ENCODE results near the gene TRIM3. TPM values are rescaled to one million over a fixed set of nuclear protein-coding genes. Genes with fewer than 3 reads are reported as not detected.

TRIM3 gene
- total RNA-seq, 2 donors from 2014 or later, result 20.3 to 23.7 TPM

- no peaks in the 10 kb centered on the region for H3K27me3 ChIP-seq (replicated peaks; ENCODE audit: insufficient read depth)
- DNase-seq (ENCODE audit: low spot score), result no peak
- H3K4me1 ChIP-seq (replicated peaks), result peaks cover 5% of the 10 kb centered on the region
- WGBS, result 1% methylated on average over 33 of the region's 38 CpGs
- no peaks in the 10 kb centered on the region for H3K9me3 ChIP-seq
- TF ChIP-seq POLR2AphosphoS5 (IDR thresholded peaks at IDR 0.05) (no peak), POLR2A (IDR thresholded peaks at IDR 0.05) (no peak), CTCF (IDR thresholded peaks at IDR 0.05) (no peak)
- H3K27ac ChIP-seq, result peak overlapping the region; percentile 82 to 91
- H3K4me3 ChIP-seq, result peak overlapping the region; percentile 86 to 92
- H3K36me3 ChIP-seq, result no peaks in the 10 kb centered on the region
- intact Hi-C loops (cut with DNase I), result no loop called here
Observed at GRCh38 chr11:6418557-6419008, 55.2 kb downstream of the TRIM3 start.

GRCh38 chr11:6417907-6418556, 55.7 kb downstream of the TRIM3 start:
- peak overlapping the region; percentile 86 to 92 for H3K4me3 ChIP-seq
- peaks cover 5% of the 10 kb centered on the region for H3K4me1 ChIP-seq (replicated peaks)
- no peak for DNase-seq (ENCODE audit: low spot score)
- no peaks in the 10 kb centered on the region for H3K9me3 ChIP-seq
- WGBS, result 25% methylated on average over 7 of the region's 7 CpGs
- peak overlapping the region; percentile 82 to 91 for H3K27ac ChIP-seq
- no peaks in the 10 kb centered on the region for H3K27me3 ChIP-seq (replicated peaks; ENCODE audit: insufficient read depth)
- TF ChIP-seq POLR2A (IDR thresholded peaks at IDR 0.05) (no peak), POLR2AphosphoS5 (IDR thresholded peaks at IDR 0.05) (no peak), CTCF (IDR thresholded peaks at IDR 0.05) (no peak)
- H3K36me3 ChIP-seq, result no peaks in the 10 kb centered on the region
- intact Hi-C loops (cut with DNase I), result no loop called here

- 89% methylated on average over 6 of the region's 6 CpGs for WGBS
- H3K4me3 ChIP-seq, result no peak overlapping the region
- H3K27ac ChIP-seq, result no peak overlapping the region
- no peaks in the 10 kb centered on the region for H3K27me3 ChIP-seq (replicated peaks; ENCODE audit: insufficient read depth)
- peaks cover 5% of the 10 kb centered on the region for H3K4me1 ChIP-seq (replicated peaks)
- H3K36me3 ChIP-seq, result peaks cover 0 to 2% of the 10 kb centered on the region in 2 donors
- H3K9me3 ChIP-seq, result no peaks in the 10 kb centered on the region
- intact Hi-C loops (cut with DNase I), result no loop called here
- no peak for DNase-seq (ENCODE audit: low spot score)
- TF ChIP-seq POLR2AphosphoS5 (IDR thresholded peaks at IDR 0.05) (no peak), CTCF (IDR thresholded peaks at IDR 0.05) (no peak), POLR2A (IDR thresholded peaks at IDR 0.05) (no peak)
Observed at GRCh38 chr11:6415797-6416196, 57.9 kb downstream of the TRIM3 start.

DNA sequence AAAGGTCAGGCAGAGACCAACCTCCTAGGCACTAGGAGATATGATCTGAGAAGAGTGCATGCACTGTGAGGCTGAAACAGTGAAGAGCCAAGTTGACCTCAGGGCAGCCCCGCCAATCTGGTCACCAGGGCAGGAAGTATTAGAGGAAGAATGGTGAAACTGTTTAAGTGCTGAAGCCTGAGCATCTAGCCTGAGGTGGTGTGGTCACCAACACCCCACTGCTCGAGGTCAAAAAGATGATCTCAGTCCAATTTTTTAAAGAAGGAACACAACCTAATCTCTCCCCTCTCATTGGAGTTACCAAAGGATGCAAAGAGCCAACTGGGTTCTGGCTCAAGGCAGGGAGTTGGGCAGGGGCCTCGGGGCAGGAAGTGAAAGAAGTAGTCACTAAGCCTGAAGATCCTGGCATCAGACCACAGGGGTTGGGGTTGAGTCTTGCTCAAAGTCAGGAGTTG, 58.8 kb downstream of the TRIM3 start:
- H3K36me3 ChIP-seq, result peaks cover 0 to 5% of the 10 kb centered on the region in 2 donors
- H3K4me1 ChIP-seq (replicated peaks), result peaks cover 3% of the 10 kb centered on the region
- H3K4me3 ChIP-seq, result no peak overlapping the region
- H3K27me3 ChIP-seq (replicated peaks; ENCODE audit: insufficient read depth), result no peaks in the 10 kb centered on the region
- no peaks in the 10 kb centered on the region for H3K9me3 ChIP-seq
- TF ChIP-seq CTCF (IDR thresholded peaks at IDR 0.05), result no peak
- TF ChIP-seq POLR2AphosphoS5 (IDR thresholded peaks at IDR 0.05), result no peak
- no peak for TF ChIP-seq POLR2A (IDR thresholded peaks at IDR 0.05)
- WGBS, result 71% methylated on average over 3 of the region's 3 CpGs
- no peak overlapping the region for H3K27ac ChIP-seq
- no peak for DNase-seq (ENCODE audit: low spot score)
- intact Hi-C loops (cut with DNase I), result no loop called here

GRCh38 chr11:6413791-6414201, 59.9 kb downstream of the TRIM3 start:
- H3K27me3 ChIP-seq (replicated peaks; ENCODE audit: insufficient read depth), result no peaks in the 10 kb centered on the region
- WGBS, result 85% methylated on average over 12 of the region's 12 CpGs
- no peak overlapping the region for H3K4me3 ChIP-seq
- TF ChIP-seq POLR2AphosphoS5 (IDR thresholded peaks at IDR 0.05), result no peak
- no peak for TF ChIP-seq POLR2A (IDR thresholded peaks at IDR 0.05)
- no peak for TF ChIP-seq CTCF (IDR thresholded peaks at IDR 0.05)
- no peak for DNase-seq (ENCODE audit: low spot score)
- H3K36me3 ChIP-seq, result peaks cover 0 to 5% of the 10 kb centered on the region in 2 donors
- intact Hi-C loops (cut with DNase I), result no loop called here
- no peaks in the 10 kb centered on the region for H3K4me1 ChIP-seq (replicated peaks)
- H3K27ac ChIP-seq, result no peak overlapping the region
- no peaks in the 10 kb centered on the region for H3K9me3 ChIP-seq

Measured in prostate gland (tissue), 2 donors.